GM12801 (cell line): ENCODE measurements around the gene PCDH1.

Source experiments
- CTCF ChIP-seq: IDR thresholded peaks from one replicate; pipeline ENCODE4 v1.5.1; 2011; ENCODE audit warnings: control low read depth; ENCODE audit not compliant: insufficient read length; ENCODE audit errors: extremely low read depth

The PCDH1 gene

GRCh38 chr5:141807329-141807728, 70.9 kb downstream of the PCDH1 start:
- TF ChIP-seq CTCF: no peak

GRCh38 chr5:141806626-141807025, 71.6 kb downstream of the PCDH1 start:
- no peak for TF ChIP-seq CTCF

GRCh38 chr5:141805874-141806595, 72.2 kb downstream of the PCDH1 start:
- no peak for TF ChIP-seq CTCF

GRCh38 chr5:141804475-141804874, 73.7 kb downstream of the PCDH1 start:
- TF ChIP-seq CTCF: no peak
